Left forelimb (tissue), 1 donor: ENCODE measurements around the gene SRPK3.
"Not testable (repeated sequence)": the region's sequence is repeated elsewhere in the genome, so short reads cannot be mapped to it uniquely, and the experiment has no call there.

Source experiments
- DNase-seq: peaks from one replicate; pipeline ENCODE4 v3.0.0-alpha.2; 2018; ENCODE audit warnings: low spot score

Gene SRPK3

DNA sequence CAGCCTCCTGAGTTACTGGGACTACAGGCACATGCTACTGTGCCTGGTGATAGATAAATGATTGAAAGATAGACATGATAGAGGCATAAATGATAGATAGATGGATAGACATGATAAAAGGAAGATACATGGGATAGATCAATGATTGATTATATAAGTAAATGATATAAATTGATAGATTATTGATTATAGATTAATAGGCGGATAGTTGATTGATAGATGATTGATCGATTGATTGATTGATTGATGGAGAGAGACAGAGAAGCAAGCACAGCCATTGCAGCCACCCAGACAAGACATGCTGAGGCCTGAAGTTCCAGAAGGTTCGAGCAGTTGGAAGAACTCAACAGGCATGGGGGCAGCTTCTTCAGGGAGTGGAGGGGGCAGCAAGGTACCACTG lies 34.5 kb upstream of the SRPK3 start:
- DNase-seq: no peak

DNA sequence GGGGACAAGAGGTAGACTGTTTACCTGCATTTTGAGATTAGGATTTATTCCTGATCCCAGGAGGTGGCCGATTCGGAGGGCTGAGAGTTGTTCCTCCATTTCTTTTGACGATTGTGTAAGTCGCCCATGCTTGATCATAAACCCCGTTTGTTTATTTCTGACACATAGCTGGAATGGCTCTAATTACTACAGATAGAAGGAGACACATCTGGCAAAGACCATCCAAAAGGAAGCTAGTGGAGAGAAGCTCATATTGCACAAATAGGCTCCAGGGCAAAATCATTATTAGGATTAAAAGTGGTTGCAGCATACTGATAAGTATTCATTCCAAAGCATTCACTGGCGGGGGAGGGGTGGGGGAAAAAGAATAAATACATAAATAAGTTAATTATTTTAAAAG lies 33.9 kb upstream of the SRPK3 start:
- not testable (repeated sequence) for DNase-seq

DNA sequence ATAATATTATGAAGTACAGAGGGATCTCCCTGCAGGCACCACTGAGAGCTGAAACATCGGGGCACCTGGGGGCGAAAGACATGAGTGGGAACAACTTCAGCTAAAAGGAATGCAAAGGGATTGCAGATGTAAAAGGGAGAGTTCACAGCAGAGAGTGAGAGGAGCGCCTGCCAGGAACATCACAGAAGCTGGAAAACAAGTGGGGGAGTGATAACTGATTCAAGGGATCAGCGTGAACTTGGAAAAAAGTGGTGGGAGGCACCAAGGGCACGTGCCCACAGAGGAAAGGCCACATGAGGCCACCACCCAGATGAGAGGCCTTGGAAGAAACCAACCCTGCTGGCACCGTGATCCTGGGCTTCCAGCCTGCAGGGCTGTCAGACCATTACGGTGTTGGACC lies 31.8 kb upstream of the SRPK3 start:
- not testable (repeated sequence) for DNase-seq

DNA sequence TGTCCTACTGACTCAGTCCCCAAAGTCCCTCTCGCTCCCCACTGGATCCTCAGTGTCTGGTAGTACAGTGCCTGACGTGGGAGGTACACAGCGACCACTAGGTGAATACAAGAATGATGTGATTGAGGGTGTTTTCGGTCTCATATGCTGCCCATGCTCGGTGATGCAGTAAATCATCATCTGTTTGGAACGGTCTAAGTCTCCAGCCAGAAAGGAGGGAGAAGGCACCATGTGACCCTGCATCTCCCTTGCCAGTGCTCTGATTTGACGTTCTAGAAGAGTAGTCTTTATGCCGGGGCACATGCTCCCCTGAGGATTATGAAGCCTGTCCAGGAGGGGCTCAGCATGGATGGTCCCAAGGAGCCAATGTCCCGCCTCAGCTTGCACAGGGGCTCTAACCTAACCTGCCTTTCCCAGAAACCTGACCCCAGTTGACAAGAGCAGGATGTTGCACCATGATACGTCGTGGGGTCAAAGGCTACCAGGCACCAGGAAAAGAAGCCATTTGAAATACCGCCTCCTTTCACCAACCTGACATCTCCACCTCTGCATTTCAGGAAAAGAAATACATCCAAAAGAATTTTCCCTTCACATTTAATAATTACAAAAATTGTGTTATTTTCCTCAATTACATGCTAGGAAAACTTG lies 30.6 kb upstream of the SRPK3 start:
- DNase-seq: peak; percentile 3

DNA sequence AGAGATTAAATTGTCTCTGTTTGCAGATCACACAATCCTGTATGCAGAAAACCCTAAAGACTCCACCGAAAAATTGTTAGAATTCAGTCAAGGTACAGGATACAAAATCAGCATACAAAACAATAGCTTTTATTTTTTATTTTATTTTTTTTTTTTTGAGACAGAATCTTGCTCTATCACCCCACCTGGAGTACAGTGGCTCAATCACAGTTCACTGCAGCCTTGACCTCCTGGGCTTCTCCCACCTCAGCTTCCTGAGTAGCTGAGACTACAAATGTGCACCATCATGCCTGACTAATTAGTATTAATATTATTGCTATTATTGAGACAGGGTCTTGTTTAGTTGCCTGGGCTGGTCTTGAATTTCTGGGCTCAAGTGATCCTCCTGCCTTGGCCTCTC lies 25.7 kb upstream of the SRPK3 start:
- DNase-seq: no peak

DNA sequence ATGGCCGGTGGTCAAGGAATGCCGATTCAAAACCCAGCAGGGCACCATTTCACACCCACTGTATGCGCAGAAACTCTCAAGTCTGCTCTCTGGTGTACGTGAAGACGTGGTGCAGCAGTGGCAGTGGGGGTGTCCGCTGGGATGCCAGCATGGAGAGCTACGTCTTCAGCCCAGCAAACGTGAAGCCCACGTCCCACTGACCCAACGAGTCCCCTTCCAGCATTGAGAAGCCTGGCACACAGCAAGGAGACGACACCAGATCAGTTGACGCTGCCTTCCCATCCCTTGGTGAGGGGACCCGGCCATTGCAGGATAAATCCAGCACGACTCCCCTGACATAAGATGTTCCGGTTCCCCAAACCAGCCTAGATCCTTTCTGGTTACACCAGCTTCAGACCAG lies 19.0 kb upstream of the SRPK3 start:
- DNase-seq: peak; percentile 18

DNA sequence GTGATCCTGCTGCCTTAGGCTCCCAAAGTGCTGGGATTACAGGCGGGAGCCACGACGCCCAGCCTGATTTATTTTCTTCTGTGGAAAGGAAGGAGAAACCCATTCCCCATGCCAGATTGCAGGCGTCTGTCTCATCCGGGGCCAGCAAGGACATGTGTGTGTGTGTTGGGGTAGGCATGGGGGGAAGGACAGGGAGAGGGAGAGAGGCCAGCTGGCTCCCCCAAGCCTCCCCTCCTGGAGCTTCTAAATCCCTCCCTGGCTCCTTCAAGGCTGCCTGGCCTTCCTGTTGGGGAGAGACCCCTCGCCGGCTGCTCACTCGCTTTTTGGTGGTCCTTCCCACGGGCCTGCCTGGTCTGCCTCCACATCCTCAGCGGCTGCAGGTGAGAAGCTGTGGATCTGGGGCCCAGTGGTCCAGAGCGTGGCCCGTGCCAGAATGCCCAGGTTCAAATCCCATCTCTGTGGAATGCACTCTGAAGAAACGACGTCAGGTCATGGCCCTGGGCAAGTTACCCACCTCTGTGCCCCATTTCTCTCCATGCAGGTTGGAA lies 18.1 kb upstream of the SRPK3 start:
- DNase-seq: peak; percentile 26

DNA sequence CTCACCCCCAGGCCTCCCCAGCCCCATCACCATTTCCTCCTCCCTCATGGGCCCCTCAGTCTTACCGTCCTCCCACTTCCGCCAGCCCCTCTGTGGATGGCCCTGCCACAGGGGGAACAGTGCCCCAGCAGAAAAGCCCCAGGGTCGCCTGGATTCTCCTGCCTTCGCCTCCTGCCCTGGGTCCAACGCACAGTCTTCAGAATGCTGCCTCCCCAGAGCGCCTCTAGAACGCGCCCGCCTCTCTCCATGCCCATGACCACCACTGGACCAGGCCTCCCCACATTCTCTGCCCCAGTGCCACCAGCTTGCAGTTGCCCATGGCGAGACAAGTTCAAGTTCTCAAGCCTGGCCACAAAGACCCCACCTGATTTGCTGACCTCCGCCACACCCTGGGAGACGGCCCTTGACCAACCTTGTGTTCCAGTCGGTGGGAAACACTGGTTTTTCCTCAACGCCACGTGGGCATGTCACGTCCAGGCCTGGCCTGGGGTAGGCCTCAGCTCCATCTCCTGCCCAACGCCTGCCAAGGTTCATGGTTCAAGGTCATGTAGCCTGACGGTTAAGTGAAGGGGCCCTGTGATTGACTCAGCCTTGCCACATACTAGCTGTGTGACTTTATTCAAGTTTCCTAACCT lies 17.4 kb upstream of the SRPK3 start:
- DNase-seq: peak; percentile 17

DNA sequence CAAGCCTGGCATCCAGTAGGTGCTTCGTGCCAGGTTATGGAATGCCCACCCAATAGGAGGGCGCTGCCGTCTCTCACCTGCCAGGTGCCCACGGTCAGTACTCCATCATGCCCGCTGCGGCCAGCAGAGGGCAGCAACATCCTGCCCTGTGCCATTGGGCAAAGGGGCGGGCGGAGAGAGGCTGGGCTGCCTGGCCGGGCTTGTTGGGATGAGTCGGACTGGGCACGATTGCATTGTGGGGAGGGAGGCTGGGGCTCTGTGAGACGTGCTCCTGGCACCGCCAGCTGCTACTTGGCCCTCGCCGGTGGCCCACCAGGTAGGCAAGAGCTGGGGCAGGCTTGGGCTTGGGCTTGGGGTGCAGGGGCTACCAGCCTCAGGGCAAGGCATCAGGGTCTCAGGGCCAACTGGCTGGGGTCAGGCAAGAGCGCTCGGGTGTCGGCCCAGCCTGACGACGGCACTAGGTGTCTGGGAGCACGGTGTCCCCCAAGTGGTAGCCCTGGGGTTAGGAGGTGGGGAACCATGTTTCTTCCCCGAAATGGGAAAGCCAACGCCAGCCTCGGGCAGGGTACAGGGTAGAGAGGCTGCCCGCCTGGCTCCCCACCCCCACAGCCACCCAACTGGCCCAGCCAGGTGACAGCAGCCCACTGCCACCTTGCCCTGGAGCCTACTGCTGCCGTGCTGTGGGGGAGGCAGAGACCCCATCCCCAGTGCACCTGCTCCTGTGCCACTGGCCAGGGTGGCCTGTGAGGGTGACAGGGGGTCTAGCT lies 16.7 kb upstream of the SRPK3 start, which contains the start of gene PLXNB3:
Gene PLXNB3, plus strand, starts transcription at position 261 of the 767 bp plus-strand sequence. CDS start 1,287 bp downstream, outside the sequence.
- peak; percentile 63 for DNase-seq

DNA sequence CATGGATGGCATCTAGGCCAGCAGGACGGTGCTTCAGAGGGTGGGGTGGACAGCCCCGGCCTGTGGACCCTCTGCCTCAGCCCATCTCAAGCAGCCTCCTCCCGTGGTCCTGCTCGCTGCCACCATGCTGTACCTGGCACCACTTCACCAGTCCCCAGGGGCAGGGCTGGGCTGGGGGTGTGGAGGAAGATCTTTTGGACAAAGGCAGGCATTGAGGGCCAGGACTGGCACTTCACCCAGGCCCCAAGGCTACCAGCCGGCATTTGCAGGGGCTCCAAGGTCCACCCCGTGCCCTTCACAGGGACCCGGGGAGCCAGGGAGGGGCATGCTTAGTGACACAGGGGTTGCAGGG lies 16.1 kb upstream of the SRPK3 start:
- DNase-seq: peak; percentile 63

DNA sequence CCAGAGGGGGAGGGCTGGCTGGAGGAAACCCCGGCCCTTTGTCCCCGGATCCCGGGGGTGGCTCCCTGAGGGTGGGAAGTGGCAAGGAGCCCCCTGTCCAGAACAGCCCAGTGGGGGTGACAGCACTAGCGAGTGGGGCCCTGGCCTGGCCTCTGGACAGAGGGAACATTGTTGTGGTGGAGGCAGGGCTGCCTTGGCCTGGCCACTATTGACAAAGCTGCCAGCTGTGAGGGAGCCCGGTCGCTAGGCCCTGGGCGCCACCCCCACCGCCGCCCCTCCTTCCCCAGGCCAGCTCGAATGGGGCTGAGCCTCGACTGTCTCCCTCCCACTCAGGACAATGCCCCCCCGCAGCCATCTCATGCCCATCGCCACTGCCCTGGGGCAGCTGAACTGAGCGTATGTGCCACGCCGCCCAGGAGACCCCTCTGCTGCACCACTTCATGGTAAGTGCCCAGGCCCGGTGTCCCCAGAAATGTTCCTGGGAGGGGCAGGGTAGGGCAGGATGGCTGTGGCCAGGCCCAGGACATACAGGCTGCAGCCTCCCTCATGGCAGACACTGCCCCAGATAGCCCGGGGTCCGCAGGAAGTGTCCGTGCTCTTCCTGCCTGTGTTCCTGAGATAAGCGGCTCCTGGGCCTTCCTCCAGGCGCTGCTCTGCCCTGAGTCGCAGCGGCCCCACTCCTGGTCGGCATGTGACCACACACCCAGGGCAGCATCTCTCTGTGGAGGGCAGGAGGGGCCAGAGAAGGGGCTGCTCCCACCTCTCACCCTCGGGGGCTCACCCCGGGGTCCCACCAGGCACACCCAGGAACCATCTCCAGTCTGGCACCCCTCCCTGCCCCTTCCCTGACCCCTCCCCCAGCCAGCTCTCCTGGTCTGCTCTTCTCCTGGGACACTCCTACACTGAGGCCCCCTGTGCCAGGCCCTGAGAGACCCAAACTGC lies 15.4 kb upstream of the SRPK3 start:
- DNase-seq: peak; percentile 60

DNA sequence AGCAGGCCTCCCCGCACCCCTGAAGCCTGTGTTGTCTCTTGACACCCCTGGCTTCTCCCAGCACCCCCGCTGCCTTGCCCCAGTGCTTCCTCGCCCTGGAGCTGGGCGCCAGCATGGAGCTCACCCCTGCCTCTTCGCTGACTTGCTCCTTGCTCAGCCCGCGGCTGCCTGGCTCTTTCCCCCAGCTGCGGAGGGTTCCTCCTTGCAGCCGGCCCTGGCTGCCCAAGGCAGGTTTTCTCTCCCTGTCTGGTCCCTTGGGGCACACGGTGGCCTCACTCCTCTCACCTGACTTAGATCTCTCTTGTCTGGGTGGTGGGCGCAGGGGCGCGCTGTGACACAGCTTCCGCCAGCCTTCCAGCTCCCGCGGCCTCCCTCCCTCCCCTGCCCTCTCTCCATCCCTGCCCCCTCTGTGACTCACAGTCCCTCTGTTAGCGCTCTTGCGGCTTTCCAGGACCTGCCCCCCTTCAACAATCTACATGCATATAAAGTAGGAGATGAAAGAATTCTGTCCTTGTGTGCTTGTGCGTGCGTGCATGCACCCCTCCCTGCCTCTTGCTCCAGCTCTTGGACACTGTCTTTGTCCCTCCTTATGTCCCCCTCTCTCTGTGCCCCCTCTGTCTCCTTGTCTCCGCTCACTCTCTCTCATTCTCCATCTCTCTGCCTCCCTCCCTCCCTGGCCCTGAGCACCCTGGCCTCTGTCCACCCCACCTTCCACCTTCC lies 14.6 kb upstream of the SRPK3 start:
- DNase-seq: peak; percentile 64

DNA sequence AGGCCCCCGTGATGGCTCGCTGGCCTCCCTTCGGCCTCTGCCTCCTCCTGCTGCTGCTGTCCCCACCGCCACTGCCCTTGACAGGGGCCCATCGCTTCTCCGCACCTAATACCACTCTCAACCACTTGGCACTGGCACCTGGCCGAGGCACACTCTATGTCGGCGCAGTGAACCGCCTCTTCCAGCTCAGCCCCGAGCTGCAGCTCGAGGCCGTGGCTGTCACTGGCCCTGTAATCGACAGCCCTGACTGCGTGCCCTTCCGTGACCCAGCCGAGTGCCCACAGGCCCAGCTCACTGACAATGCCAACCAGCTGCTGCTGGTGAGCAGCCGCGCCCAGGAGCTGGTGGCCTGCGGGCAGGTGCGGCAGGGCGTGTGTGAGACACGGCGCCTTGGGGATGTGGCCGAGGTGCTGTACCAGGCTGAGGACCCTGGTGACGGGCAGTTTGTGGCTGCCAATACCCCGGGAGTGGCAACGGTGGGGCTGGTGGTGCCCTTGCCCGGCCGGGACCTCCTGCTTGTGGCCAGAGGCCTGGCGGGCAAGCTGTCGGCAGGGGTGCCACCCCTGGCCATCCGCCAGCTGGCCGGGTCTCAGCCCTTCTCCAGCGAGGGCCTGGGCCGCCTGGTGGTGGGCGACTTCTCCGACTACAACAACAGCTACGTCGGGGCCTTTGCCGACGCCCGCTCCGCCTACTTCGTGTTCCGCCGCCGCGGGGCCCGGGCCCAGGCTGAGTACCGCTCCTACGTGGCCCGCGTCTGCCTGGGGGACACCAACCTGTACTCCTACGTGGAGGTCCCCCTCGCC lies 13.8 kb upstream of the SRPK3 start:
- DNase-seq: peak; percentile 28

DNA sequence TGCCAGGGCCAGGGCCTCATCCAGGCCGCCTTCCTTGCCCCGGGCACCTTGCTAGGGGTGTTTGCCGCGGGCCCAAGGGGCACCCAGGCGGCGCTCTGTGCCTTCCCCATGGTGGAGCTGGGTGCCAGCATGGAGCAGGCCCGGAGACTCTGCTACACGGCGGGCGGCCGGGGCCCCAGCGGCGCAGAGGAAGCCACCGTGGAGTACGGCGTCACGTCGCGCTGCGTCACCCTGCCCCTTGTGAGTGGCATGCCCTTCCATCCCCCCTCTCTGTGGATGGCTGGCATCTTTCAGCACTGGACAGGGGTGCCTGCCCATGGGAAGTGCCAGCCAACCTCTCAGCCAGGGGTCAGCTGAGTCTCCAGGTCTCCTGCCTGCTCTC lies 13.2 kb upstream of the SRPK3 start:
- DNase-seq: no peak

DNA sequence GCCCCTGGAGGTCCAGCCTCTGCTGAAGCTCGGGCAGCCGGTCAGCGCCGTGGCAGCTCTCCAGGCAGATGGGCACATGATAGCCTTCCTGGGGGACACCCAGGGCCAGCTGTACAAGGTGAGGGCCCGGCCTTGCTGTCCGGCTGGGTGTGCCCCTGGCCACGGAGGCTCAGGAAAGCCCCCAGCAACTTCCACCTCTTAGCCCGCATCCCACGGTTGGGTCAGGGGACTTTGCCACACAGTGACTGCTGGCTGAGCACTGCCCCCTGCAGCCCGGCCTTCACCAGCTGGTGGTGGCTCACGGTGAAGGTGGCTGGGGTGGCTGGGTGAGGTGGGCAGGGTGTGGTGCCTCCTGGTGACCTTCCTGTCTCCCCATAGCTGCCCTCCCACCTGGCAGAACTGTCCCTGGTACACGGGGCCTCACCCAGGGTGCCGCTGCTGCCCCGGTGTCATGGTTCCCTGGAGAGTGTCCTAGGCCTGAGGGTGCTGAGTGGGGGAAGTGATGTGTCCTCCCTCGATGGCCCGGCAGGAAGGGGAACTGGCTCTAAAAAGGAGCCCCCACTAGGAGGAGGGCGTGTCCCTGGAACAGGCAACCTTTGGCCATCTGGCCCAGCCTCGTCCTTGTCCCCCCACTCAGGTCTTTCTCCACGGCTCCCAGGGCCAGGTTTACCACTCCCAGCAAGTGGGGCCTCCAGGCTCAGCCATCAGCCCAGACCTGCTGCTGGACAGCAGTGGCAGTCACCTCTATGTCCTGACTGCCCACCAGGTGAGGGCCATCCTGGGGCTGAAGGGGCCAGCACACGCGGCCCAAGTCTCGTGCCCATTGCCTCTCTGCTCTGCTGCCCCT lies 12.3 kb upstream of the SRPK3 start:
- peak; percentile 20 for DNase-seq

DNA sequence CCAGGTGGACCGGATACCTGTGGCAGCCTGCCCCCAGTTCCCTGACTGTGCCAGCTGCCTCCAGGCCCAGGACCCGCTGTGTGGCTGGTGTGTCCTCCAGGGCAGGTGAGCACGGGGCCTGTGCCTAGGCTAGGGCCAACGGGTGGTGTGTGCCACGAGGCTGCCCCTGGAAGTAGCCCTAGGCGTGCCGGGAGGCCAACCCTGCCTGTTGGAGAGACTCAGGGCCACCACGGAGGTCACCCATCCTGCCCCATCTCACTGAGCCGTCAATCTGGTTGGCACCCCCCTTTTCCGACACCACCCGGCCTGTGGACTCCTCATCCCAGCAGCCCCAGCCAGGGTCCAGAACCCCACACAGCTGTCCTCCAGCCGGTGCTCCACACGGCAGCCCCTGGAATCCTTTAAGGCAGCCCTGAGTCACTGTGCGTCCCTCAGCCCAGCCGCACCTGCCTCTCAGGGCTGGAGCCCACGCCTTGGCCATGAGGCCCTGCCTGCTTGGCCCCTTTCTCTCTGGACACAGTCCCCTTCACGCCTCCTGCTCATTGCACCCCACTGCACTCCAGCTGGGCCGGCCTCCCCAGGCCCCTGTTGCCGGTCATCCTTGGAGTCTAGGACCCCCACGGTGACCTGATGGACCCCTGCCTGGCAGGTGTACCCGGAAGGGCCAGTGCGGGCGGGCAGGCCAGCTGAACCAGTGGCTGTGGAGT lies 11.5 kb upstream of the SRPK3 start:
- peak; percentile 31 for DNase-seq

DNA sequence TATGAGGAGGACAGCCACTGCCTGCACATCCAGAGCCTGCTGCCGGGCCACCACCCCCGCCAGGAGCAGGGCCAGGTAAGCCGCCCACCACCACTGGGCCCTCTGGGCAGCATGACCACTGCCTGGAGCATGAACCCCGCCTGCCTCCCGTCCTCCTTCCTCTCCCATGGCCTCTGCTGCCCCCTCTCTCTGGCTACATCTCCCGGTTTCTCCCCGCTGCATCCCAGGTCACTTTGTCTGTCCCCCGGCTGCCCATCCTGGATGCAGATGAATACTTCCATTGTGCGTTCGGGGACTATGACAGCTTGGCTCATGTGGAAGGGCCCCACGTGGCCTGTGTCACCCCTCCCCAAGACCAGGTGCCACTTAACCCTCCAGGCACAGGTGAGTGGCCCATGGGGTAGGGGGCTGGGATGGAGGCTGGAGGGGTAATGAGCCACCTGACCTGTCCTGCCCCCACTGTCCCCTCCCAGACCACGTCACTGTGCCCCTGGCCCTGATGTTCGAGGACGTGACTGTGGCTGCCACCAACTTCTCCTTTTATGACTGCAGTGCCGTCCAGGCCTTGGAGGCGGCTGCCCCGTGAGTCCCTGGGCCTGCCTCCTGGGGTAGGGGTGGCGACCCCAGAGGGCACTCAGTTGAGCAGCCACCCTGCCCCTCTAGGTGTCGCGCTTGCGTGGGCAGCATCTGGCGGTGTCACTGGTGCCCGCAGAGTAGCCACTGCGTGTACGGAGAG lies 10.8 kb upstream of the SRPK3 start:
- DNase-seq: peak; percentile 28
